GM12878 (cell line): ENCODE data around the gene SAPCD2. TPM values are rescaled to one million over a fixed set of nuclear protein-coding genes. Genes with fewer than 3 reads are reported as not detected.

Experiments
- ATAC-seq: fragments of 200-7000 bp; cut with Tn5 transposase; 3 replicates; pipeline ENCODE4 v1.9.1; 2020; ENCODE audit warnings: mild to moderate bottlenecking, moderate library complexity
- BruUV-seq: library from RNA; stranded (reverse); fragments of 400-500 nt; replicated peaks from 2 replicates; lab custom pipeline; 2021; lab: Mats Ljungman, UMichigan
- CTCF ChIA-PET: fragments of 300-600 bp; sonication (Branson Sonifier 250); formaldehyde crosslinking; extraction: SDS; loops from one replicate; lab custom pipeline; 2021; ENCODE audit warnings: inconsistent platforms; lab: Yijun Ruan, JAX
- POLR2A ChIA-PET: fragments of 350-600 bp; formaldehyde crosslinking; extraction: SDS; loops from one replicate; lab custom pipeline; 2021; ENCODE audit warnings: inconsistent platforms; lab: Charles Lee
- RAD21 ChIA-PET: fragments of 300-600 bp; sonication (Branson Sonifier 250); formaldehyde crosslinking; loops from one replicate; lab custom pipeline; 2023; ENCODE audit warnings: antibody characterized with exemption; ENCODE audit not compliant: unreplicated experiment; lab: Charles Lee
- SMC1A ChIA-PET: fragments of 300-600 bp; sonication (Branson Sonifier 250); formaldehyde crosslinking; loops from one replicate; lab custom pipeline; 2023; ENCODE audit not compliant: unreplicated experiment, uncharacterized antibody; lab: Charles Lee
- DNase-seq: peaks from one replicate; pipeline ENCODE4 v3.0.0-alpha.2; 2011; ENCODE audit warnings: low read depth, low spot score
- FAIRE-seq: peaks from 3 replicates; lab custom pipeline; 2011; peaks lifted over from hg19 to GRCh38; lab: Jason Lieb, UNC
- H2AFZ ChIP-seq: 2 replicates; pipeline ENCODE4 v1.6.0; 2011; ENCODE audit warnings: low read depth, low read length, control low read depth; ENCODE audit not compliant: control insufficient read depth
- H3K27ac ChIP-seq: 2 replicates; pipeline ENCODE4 v1.5.1; 2011; ENCODE audit warnings: control low read depth; ENCODE audit not compliant: control insufficient read depth, insufficient read depth
- H3K27me3 ChIP-seq, 2 experiments: replicated peaks in 1 of 2; 2 replicates each; pipeline versions ENCODE4 v1.6.0 to v1.6.1; 2011; ENCODE audit warnings: low read length in 1 of 2; ENCODE audit not compliant: control insufficient read depth in 2 of 2, insufficient read depth in 2 of 2
- H3K36me3 ChIP-seq, 2 experiments: 2 replicates each; pipeline ENCODE4 v1.5.1; 2011; ENCODE audit warnings: low read length in 1 of 2; ENCODE audit not compliant: control insufficient read depth in 2 of 2, insufficient read depth in 2 of 2
- H3K4me1 ChIP-seq: 2 replicates; pipeline ENCODE4 v1.6.1; 2011; ENCODE audit warnings: mild to moderate bottlenecking, low read length, moderate library complexity, mixed read lengths; ENCODE audit not compliant: control insufficient read depth, insufficient read depth
- H3K4me2 ChIP-seq: 2 replicates; pipeline ENCODE4 v1.6.0; 2011; ENCODE audit warnings: control low read depth; ENCODE audit not compliant: control insufficient read depth, insufficient read depth
- H3K4me3 ChIP-seq: fragments of 200-600 bp; sonication (generic); 2 replicates; pipeline ENCODE4 v1.5.1; 2016
- H3K79me2 ChIP-seq: 2 replicates; pipeline ENCODE4 v1.6.0; 2011; ENCODE audit warnings: low read length; ENCODE audit not compliant: control insufficient read depth, insufficient read depth
- H3K9ac ChIP-seq: 2 replicates; pipeline ENCODE4 v1.8.0; 2011; ENCODE audit warnings: low read length, control low read depth, mixed read lengths; ENCODE audit not compliant: control insufficient read depth, insufficient read depth
- H3K9me3 ChIP-seq: replicated peaks from 3 replicates; pipeline ENCODE4 v1.5.1; 2011; ENCODE audit warnings: mild to moderate bottlenecking, low read length; ENCODE audit not compliant: control insufficient read depth, insufficient read depth
- H4K20me1 ChIP-seq: 2 replicates; pipeline ENCODE4 v1.6.0; 2011; ENCODE audit not compliant: control insufficient read depth, insufficient read depth
- SMARCA5 ChIP-seq: fragments of 450-650 bp; IDR thresholded peaks from 2 replicates; pipeline ENCODE4 v1.6.1; 2017; ENCODE audit warnings: mild to moderate bottlenecking
- STAT3 ChIP-seq: IDR thresholded peaks from 2 replicates; pipeline ENCODE4 v1.6.1; 2011; ENCODE audit warnings: low read depth, low read length, improper control_type of control experiment
- WGBS: methylation state at CpG from one replicate; pipeline ENCODE4 v1.1.6; 2016; ENCODE audit warnings: low lambda C conversion rate; ENCODE audit not compliant: insufficient replicate concordance, insufficient coverage; ENCODE audit errors: missing lambda C conversion rate; 5-methylcytosine and 5-hydroxymethylcytosine counted together
- in situ Hi-C: fragments of 300-500 bp; cut with MboI; formaldehyde crosslinking; loops from 9 replicates; pipeline ENCODE4 v1.14.3; 2018; ENCODE audit warnings: mixed read lengths
- intact Hi-C: fragments of 100-400 bp; cut with micrococcal nuclease; formaldehyde crosslinking; loops from one replicate; pipeline ENCODE4 v1.14.2; 2022; ENCODE audit not compliant: unreplicated experiment
- polyA plus RNA-seq, 11 experiments: library from polyadenylated mRNA; depleted of rRNA in 4 of 11; unstranded in 6 of 11; stranded (reverse) in 5 of 11; fragments of >200 nt; fragmentation: Nextera tagmentation in 4 of 11; fragmentation: Illumina TruSeq in 1 of 11; extraction: Ambion mirVana in 4 of 11; extraction: Trizol in 1 of 11; gene quantifications; 1 replicate in 1 of 11; 2 replicates in 10 of 11; pipeline versions ENCODE4 v1.2.1 to v1.2.3, GENCODE V29; 2011 to 2016; ENCODE audit warnings: inconsistent platforms in 2 of 11, missing spikeins in 2 of 11, low read depth in 1 of 11
- total RNA-seq, 4 experiments: library from RNA; depleted of rRNA in 3 of 4; stranded (reverse); fragments of >200 nt in 3 of 4; fragmentation: Illumina TruSeq in 1 of 4; extraction: Trizol in 1 of 4; gene quantifications; 2 replicates each; pipeline versions ENCODE4 v1.2.1 to v1.2.3, GENCODE V29; 2013 to 2021
- TF ChIP-seq, protein P1 (sequence below): IDR thresholded peaks from 2 replicates; pipeline ENCODE4 v1.6.1; 2011; ENCODE audit warnings: borderline replicate concordance, low read depth, mild to moderate bottlenecking, moderate library complexity, low read length; ENCODE audit not compliant: insufficient read depth, poor library complexity, severe bottlenecking

SAPCD2 gene
- total and polyA plus RNA-seq, 10 of the 15 experiments (the other 5 are each of a cell fraction or from before 2014, with no cell fraction given), result 1.6 to 35.2 (median 7.2) TPM

DNA sequence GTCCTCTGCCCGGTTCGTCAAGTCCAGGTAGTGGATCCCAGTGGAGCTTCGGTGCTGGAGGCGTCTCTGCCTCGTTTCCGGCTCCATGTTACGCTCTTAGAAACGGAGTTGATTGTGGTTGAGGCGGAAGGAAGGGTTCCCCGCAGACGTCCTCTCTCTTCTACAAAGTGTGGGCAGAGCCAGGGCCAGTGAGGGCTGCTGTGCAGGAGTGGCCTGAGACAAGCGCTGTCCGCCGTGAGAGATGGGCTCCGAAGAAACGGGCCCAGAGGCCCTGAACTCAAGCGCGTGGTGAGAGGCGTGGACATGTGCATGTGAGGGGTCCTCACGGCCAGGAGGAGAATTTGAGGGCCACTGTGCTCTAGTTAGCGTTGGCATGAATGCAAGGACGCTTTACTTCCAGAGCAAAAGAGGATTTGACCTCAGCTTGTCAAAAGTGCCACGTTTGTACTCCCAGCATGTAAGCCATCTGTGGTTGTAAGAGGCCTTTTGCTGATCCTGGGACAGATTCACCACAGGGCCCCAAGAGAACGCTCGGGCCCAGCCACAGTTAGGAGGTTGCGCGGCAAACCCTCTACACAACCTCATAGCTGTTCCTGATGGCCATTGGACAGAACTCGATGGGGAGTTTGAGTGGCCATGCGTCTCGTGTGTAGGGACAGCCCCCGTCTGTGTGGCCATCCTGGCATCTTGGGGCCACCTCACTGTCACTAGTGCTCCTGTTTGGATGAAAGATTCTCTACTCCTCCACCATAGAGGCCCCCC, 26.6 kb upstream of the SAPCD2 start:
- H3K27ac ChIP-seq, result no peak overlapping the region
- H3K36me3 ChIP-seq, result peaks cover 16 to 31% of the 10 kb centered on the region in 2 experiments; a peak in 3 of 4 replicates
- ATAC-seq, result no peak
- no peak overlapping the region for H3K4me2 ChIP-seq
- FAIRE-seq, result no peak
- no peaks in the 10 kb centered on the region for H3K79me2 ChIP-seq
- ChIA-PET SMC1A (interaction anchor here (0.6 to 1.9 kb wide), 5 partner anchors 14 to 318 kb away, joined by 3 to 13 read pairs (median 3); no protein-coding TSS in a partner anchor), RAD21 (interaction anchor here (1.0 to 2.0 kb wide), 5 partner anchors 10 to 140 kb away, joined by 3 to 32 read pairs (median 7); partner anchors contain the start of genes ANAPC2, MAN1B1, SAPCD2 and SSNA1)
- peaks cover 2% of the 10 kb centered on the region; the same call in 1 of the 3 replicates for H3K9me3 ChIP-seq
- H3K9ac ChIP-seq, result no peak overlapping the region
- H4K20me1 ChIP-seq, result no peaks in the 10 kb centered on the region
- H2AFZ ChIP-seq, result no peak overlapping the region
- TF ChIP-seq, protein P1, sequence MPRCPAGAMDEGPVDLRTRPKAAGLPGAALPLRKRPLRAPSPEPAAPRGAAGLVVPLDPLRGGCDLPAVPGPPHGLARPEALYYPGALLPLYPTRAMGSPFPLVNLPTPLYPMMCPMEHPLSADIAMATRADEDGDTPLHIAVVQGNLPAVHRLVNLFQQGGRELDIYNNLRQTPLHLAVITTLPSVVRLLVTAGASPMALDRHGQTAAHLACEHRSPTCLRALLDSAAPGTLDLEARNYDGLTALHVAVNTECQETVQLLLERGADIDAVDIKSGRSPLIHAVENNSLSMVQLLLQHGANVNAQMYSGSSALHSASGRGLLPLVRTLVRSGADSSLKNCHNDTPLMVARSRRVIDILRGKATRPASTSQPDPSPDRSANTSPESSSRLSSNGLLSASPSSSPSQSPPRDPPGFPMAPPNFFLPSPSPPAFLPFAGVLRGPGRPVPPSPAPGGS, result no peak
- TF ChIP-seq SMARCA5, result no peak
- no peak for TF ChIP-seq STAT3
- TF ChIP-seq, all 136 proteins: peak for 0
- intact Hi-C loops (no loop called here), in situ Hi-C loops (no loop called here)
- POLR2A ChIA-PET, result interaction anchor here (0.5 to 2.8 kb wide), 6 partner anchors 10 to 408 kb away, joined by 3 to 38 read pairs (median 7); partner anchors contain the start of genes MAN1B1 and SAPCD2
- H3K27me3 ChIP-seq, result no peaks in the 10 kb centered on the region
- no TSS peak for BruUV-seq
- H3K4me1 ChIP-seq, result peaks cover 11% of the 10 kb centered on the region
- 94% methylated on average over 31 of the region's 31 CpGs for WGBS
- no peak overlapping the region for H3K4me3 ChIP-seq
- CTCF ChIA-PET, result interaction anchor here (0.9 to 1.7 kb wide), 6 partner anchors 21 to 143 kb away, joined by 3 to 41 read pairs (median 8); partner anchors contain the start of genes RNF224 and SAPCD2
- DNase-seq, result no peak
